Inflammatory macrophage (primary cell): ENCODE measurements around the gene TIE1.

Source experiments
- DNase-seq, 2 donors: peaks; one replicate each; pipeline ENCODE4 v3.0.0-alpha.2; 2020 to 2022
- total RNA-seq, 18 experiments: gene quantifications; one replicate each; lab custom pipeline; 2026; ENCODE audit warnings: mixed read lengths in 6 of 18, inconsistent platforms in 2 of 18; lab: John Stamatoyannopoulos, UW

Gene TIE1
- total RNA-seq, result 6.7 to 76.3 (median 17.1) reads per million in 18 experiments

DNA sequence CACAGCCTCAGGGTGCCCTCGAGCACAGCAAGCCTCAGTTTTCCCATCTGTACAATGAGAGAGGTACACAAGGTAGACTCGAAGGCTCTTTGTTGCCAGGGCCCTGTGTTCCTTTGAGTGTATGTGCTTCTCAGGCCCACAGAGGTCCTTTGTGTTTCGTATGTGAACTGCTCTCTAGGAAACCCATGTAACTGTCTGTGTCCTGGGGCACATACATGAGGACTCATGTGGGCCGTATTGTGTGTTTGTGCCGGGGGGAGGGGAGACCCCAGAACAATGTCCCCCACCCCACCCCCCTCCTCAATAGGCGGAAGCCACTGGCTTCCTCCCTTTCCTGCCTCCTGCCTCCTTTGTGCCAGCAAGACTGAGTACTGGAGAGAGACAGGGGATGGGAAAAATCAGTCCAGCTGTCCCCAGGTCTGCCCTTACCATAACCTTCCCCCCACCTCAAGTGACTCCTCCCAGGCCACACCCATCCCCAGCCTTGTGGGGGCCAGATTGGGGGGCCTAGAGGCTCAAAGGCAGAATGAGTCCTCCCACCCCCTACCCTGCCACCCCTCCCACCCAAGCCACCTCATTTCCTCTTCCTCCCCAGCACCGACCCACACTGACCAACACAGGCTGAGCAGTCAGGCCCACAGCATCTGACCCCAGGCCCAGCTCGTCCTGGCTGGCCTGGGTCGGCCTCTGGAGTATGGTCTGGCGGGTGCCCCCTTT is at the start of gene TIE1:
TSS of gene TIE1 (plus strand) at position 605 of the 717 bp plus-strand sequence. CDS start at position 695, 90 bp downstream.
- DNase-seq, result no peak

DNA sequence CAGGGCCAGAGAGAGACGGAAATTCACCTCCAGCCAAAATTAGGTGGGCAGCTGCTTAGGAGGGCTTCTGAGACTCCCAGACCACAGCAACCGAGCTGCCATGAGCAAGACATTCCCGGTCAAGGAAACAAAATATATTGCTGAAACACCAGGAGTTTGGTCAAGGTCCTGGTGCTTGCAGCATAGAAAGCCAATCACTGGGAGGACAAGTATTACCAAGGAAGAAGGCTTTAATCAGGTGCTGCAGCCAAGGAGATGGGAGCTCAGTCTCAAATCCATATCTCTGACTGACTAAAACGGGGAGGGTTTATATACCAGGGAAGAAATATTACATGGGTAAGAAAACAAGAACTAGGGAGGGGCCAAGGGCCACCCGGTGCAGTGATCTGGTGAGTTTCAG is 49.8 kb upstream of the TIE1 start:
- DNase-seq, result no peak

DNA sequence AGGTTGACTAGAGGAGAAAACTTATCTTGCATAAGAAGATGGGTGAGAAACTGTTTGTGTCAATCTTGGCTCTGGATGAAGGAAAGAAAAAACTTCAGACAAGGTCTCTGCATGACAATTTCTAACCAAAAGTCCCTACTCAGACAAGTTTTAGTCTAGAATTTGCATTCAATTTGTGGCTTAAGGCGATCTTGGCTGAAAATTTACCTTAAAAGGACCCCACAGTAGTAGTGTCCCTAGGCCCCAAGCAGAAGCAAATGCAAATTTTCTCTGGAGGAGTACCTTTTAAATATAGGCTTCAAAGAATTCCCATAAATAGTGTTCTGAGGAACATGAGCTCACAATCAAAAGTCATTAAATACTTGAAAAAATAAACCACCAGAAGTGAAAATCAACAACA is 48.6 kb upstream of the TIE1 start:
- DNase-seq, result no peak

DNA sequence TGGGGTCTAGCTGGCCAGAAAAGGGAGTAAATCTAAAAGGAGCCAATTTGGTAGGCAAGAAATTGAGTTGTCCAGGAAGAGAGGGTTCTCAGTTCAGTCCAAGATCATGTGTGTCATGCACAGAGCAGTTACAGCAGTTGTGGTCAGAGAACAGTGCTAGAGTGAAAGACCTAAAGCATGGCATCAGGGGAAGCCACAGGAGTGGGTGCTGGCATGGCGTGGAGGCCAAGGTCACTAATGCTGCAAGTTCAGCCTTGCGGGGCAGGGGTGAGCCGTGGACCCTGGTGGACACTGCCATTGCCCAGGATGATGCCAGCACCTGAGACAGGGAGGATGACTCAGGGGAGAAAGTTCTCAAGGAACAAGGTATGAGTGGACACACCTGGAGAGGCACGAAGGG is 47.6 kb upstream of the TIE1 start:
- DNase-seq, result no peak

DNA sequence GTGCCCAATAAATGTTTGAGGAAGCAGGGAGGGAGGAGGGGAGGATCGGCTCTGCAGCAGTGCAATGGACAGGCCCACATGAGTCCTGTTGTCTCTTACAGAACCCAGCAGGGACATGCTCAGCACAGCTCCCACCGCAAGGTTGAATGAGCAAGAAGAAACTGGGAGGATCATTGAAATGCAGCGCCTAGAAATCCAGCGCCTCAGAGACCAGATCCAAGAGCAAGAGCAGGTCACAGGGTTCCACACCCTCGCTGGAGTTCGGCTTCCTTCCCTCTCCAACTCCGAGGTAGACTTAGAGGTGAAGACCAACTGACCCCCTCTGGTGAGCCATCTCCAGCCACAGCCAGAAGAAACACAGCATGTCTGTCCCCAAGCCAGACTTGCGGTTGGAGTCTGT is 46.9 kb upstream of the TIE1 start:
- DNase-seq, result no peak

DNA sequence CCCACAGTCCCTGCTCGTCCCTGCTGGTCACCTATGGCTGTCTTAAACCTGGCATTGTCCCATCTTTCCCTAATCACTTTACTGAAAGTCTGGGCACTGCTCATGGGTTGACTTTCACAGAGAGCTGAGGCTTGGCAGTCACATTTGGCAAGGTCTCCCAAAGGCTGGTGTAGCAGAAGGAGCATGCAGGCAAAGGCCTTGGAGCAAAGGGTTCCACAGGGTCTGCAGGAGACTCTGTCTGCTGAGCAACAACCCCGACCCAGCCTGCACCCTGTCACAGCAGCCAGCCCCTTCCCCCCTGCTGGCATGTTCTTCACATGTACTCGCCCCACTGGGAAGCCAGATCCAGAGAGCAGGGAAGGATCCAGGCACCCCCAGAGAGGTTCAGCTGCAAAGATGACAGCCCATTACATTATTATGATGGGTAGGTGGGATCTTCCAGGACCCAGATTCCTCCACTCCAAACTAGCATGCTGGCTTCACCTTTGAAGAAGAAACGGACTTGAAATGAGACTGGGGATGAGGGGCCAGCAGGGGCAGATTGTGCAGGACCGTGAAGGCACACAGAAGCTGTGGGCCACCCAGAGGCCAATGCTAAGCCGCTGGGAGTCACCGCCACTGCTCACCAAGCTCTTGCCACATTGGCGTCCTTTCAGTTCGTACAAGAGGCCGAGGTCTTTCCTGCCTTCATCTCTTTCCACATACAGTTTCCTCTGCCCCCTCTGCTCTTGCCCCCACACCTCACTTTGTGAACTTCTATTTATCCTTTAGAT is 45.2 kb upstream of the TIE1 start:
- DNase-seq, result no peak

DNA sequence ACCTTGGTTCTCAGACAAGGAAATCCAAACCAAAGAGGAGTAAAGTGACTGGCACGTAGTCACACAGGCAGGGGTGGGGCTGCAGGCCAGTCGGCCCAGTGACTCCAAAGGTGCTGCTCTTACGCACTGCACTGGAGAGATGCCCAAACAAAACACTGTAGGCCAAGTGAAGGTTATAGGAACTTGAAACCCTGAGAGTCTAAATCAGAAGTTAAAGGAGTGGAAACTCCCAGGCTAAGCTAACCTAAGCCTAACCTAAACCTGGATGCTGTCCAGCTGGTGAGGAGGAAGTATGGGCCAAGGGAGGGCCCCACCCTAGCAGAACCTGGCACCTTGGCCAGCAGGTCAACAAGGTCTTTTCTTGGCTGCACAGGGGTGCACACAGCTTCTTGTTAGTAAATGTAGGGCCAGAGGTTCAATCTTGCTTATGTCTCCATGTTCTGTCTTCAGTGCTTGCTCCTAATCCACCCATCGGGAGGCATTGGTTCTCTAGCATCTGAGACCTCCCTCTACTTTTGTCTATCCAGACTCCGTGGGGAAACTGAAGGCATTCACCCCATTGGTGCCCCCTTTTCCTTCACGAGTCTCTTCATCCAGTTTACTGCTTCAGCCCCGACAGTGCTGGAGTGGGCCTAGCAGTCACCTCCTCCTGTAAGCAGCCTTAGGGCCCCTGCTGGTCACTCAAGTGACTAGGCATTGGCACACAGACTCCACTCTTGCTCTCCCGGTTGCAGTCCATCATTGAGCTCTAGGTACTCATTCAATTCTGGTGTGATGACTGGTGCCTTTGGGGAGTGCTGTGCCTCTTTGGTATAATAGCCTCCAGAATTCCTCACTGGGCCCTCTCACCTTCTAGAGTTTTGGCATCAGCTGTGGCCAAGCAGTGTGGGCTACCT is 43.9 kb upstream of the TIE1 start:
- DNase-seq, result no peak

DNA sequence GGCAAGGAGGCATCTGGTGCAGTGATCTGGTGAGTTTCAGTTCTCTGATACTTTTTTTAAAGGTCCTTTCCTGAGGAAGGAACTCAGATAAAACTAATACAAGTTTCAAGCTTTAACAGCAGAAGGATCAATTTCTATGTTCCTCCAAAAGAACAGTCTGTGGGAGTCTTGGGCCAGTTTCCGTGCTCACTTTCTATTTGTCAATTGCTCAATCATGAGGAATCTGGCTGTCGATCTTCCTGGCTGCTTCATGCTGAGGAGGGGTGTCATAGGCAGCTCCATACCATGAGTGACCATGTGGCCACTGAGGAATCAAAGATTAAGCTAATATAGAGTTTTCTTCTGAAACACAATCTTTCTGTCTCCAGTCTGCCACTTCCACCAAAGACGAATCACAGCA is 42.4 kb upstream of the TIE1 start:
- DNase-seq, result no peak

DNA sequence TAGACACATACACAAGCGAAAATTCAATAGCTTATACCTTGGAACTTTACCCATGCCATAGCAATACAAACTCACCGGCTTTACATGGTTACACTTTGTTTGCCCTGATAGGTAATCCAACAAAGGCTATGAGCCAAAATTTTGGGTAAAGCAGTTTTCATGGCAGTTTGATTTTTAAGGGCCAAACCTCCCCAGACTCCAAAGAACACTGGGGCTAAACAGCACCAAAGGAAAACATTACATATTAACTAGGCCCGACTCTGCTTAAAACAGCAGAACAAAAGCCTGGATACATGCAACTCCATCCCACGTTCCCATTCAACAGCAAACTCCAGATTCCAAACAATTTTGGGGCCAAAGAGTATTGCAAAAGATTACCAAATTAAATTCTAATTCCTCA is 35.4 kb upstream of the TIE1 start:
- no peak for DNase-seq

DNA sequence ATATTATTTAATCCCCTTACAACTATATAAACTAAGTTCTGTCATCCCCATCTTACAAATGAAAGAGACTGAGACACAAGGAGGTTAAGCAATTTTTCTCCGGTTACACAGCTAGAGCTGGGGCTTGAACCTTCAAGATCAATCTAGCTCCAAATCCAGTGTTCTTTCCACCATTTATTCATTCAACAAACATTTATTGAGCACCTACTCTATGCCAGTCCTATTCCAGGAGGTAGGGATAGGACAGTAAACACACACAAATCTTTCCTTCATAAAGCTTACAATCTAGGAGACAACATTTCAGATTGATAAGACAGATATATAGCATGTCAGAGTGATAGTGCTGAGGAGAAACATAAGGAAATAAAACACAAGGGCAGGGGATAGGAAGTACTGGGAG is 33.9 kb upstream of the TIE1 start:
- no peak for DNase-seq

DNA sequence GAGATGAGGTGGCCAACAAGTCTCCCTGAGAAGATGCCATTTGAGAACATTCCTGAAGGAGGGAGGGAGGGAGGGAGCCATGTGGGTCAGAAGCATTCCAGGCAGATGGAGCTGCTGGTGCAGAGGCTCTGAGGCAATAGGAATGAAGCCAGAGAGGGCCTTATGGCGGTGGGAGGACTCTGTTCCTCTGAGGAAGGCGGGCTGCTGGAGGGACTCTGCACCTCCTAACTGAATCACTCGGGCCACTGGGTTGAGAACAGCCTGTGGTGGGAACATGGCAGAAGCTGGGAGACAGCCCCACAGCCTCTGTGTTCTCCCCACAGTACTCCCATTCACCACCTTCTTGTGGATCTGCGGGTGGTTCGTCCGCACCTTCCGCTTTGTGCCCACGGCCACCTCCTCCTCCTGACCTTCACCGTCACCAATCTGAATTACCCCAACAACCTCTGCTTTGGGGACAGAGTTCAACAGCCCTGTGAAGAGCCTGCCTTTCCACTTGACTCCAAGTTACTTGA is 33.4 kb upstream of the TIE1 start:
- no peak for DNase-seq

DNA sequence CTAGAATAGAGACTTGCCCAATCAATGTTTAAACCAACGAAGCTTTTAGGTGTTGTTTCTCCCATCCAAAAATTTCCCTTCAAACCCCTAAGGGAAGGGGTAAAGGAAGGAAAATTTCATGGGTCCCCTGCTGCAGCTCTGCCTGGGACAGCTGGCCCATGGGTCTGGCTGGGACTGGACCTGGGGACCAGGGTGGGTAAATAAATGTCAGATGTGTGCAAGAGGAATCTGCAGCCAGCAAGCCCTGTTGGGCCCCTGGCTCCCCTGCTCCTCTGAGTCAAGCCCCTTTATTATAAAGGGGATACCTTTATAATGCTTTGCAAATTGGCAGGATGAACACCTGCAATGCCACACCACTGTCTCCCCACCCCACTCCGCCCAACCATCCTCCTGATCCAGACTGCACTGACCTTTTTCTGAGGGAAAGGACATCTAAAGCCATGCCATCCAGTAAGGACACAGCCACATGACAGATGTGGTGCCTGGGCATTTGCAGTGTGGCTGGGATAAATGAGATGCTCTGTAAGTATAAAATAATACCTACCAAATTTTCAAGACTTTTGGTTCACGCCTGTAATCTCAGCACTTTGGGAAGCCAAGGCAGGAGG is 32.9 kb upstream of the TIE1 start:
- DNase-seq, result no peak

DNA sequence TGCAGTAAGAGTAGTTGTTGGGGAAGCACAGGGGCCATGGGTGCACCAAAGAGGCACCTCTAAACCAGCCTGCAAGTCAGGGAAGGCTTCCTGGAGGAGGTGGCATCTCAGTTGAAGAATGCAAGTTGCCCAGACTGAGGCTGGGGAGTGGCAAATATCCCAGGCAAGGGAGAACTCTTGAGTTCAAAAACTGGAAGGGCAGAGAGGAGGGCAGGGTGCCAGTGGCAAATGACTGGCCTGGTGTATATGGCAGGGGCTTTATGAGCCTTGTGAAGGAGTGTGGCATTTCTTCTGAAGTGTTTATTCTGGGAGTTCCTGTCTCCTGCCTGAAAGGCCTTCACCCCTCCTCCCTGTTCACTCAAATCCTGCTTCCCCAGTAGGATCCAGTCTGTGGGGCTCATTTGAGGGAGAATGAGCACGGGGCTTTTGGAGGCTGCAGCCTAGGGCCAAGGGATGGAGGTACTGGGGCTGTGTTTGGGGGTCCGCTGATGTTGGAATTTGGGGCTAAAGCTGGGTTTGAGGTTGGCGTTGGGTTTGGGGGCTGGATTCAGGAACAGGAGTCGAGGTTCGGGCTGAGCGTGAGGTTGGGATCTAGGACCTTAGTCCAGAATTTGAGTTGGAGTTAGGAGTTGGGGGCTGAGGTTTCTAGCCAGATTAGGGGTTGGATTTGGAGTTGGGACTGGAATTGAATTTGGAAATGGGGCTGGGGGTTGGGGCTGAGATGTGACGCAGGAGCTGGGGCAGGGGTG is 31.0 kb upstream of the TIE1 start, which contains the start of gene TMEM125:
TSS of gene TMEM125 (plus strand) at position 357 of the 749 bp plus-strand sequence. CDS start 2,740 bp downstream, outside the sequence.
- no peak for DNase-seq

DNA sequence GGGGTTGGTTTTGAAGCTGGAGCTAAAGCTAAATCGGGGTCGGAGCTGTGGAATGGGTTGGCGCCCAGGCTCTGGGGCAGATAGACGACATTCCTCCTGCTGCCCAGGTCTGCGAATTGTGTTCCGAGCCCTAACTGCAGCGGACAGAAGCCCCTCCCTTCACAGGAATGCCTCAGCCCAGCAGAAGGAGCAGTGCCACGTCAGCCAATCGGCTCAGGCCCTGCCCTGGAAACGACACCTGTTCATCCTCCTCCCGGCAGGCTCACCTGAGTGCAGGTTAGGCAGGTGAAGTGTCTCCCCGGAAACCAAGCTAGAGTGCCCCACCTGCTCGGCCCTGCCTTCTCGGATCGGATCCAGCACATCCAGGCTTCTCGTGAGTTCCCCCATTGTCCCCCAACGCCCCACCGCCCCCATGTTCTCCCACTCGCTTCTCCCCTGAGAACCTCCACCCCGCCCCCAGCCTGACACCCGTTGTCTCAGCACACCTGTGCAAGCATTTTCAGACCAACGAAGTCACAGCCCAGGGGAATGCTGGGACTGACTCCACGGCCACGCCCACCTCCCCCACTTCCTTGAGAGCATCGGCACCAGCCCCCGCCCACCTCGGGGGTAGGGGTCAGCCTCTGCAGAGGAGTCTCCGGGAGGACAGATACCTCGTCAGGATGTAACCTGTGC is 30.2 kb upstream of the TIE1 start:
- DNase-seq, result no peak

DNA sequence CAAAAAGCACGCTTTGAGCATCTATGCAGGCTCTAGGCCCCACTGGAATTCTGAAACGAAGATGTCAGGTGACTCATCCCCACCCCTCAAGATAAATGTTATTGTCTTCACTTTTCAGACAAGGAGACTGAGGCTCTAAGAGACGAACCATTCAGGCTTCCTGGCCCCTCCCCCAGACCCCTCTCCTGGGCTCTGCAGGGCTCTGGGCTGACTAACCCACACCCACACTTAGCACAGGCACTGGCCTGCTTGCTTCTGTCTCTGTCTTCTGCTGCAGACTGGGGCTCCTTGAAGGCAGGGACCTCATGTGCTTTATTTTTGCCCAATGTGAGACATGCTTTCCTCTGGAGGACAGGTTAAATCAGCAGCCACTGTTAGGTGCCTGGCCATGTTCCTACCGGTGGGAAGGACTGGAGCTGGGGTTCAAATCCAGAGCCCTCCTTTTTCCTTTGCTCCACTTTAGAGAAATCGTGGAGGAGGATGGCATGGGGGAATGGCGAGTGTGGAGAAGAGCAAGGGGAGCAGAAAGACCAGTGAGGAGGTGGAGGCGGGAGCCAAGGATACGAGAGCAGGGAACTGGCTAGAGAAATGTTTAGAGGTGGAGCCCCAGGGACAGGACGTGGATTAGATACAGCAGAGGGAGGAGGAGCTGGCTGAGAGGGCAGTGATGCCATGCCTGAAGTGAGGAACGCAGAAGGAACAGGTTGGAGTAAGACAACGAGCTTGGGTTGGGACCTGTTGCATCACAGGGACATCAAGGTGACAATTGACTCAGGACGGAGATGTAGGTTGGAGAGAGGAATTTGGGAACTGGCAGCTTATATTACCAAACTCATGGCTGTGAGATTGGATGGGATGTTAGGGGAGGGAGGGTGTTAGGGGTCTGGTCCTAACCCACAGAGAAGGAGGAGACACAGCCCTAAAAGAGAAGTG is 29.3 kb upstream of the TIE1 start:
- DNase-seq, result no peak

DNA sequence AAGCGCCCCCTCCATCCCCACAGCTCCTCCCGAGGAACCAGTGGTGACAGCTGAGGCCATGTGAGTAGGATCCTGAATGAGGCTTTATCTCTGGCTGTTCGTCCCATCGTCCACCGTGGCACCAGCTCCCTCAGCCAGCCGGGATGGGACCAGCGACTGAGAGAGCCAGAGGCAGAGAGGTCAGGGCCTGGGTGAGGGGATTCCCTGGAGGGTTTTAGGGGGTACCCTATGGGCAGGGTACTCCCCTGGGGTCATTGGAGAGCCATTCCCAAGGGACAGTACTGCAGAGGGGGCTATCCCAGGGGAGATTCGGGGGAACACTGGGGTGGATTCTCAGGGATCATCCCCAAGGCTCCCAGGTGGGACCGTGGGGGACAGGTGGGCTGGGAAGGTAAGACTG is 28.6 kb upstream of the TIE1 start:
- DNase-seq, result no peak

DNA sequence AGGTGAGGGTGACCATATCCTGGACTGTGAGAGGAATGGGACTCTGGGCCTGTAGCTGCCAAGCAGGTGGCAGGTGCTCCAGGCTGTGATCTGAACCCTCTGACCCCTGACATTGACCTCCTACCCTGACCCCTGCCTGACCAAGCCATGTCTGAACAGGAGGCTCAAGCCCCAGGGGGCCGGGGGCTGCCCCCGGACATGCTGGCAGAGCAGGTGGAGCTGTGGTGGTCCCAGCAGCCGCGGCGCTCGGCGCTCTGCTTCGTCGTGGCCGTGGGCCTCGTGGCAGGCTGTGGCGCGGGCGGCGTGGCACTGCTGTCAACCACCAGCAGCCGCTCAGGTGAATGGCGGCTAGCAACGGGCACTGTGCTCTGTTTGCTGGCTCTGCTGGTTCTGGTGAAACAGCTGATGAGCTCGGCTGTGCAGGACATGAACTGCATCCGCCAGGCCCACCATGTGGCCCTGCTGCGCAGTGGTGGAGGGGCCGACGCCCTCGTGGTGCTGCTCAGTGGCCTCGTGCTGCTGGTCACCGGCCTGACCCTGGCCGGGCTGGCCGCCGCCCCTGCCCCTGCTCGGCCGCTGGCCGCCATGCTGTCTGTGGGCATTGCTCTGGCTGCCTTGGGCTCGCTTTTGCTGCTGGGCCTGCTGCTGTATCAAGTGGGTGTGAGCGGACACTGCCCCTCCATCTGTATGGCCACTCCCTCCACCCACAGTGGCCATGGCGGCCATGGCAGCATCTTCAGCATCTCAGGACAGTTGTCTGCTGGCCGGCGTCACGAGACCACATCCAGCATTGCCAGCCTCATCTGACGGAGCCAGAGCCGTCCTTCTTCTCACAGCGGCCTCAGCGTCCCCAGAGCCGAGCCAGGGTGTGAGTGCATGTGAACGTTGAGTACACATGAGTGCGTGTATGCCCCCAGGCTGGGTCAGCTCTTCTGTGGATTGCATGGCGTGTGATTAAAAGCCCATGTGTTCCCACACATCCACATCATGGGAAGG is 27.9 kb upstream of the TIE1 start:
- DNase-seq, result no peak

DNA sequence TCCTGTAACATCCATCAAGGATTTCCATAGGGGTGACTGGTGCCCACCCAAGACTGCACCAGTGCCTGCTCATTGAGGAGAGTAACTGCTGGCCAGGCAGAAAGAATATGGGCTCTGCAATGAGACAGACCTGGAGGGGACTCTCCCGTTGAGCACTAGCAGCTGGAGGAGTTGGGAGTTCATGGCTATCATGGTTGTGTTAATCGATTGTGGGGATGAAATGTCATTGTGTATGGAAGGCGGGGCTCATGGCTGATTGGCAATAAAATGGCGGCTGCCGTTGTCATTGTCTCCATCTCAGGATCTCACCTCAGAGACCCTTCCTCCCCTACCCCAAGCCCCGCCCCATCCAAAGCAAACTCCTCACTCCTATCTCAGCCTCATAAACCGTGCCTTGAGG is 27.1 kb upstream of the TIE1 start:
- DNase-seq, result no peak
